Neural progenitor cell (in vitro differentiated cells): Measurements from ENCODE around the gene FRAS1. TPM values are rescaled to one million over a fixed set of nuclear protein-coding genes. Genes with fewer than 3 reads are reported as not detected.

ENCODE experiments used
- DNase-seq: peaks from one replicate; pipeline ENCODE4 v3.0.0-alpha.2; 2016; ENCODE audit warnings: low spot score
- H2AFZ ChIP-seq: fragments of 200-600 bp; sonication (generic); replicated peaks from 2 replicates; pipeline ENCODE4 v1.6.1; 2016; ENCODE audit warnings: antibody characterized with exemption
- H3F3A ChIP-seq: fragments of 200-600 bp; sonication (generic); 2 replicates; pipeline ENCODE4 v1.6.1; 2016; ENCODE audit warnings: antibody characterized with exemption, low read depth
- H3K27ac ChIP-seq: fragments of 200-600 bp; sonication (generic); 2 replicates; pipeline ENCODE4 v1.5.1; 2016; ENCODE audit warnings: mild to moderate bottlenecking
- H3K27me3 ChIP-seq: fragments of 200-600 bp; sonication (generic); 2 replicates; pipeline ENCODE4 v1.6.1; 2016; ENCODE audit warnings: mild to moderate bottlenecking, moderate library complexity
- H3K36me3 ChIP-seq: fragments of 200-600 bp; sonication (generic); 2 replicates; pipeline ENCODE4 v1.5.1; 2016
- H3K4me1 ChIP-seq: fragments of 200-600 bp; sonication (generic); 2 replicates; pipeline ENCODE4 v1.6.1; 2016; ENCODE audit warnings: mixed run types
- H3K4me2 ChIP-seq: fragments of 200-600 bp; sonication (generic); 2 replicates; pipeline ENCODE4 v1.6.1; 2016
- H3K4me3 ChIP-seq: fragments of 200-600 bp; sonication (generic); 2 replicates; pipeline ENCODE4 v1.5.1; 2016
- H3K79me2 ChIP-seq: fragments of 200-600 bp; sonication (generic); 2 replicates; pipeline ENCODE4 v1.6.1; 2016; ENCODE audit warnings: low read depth
- H3K9ac ChIP-seq: fragments of 200-600 bp; sonication (generic); 2 replicates; pipeline ENCODE4 v1.6.1; 2016
- H3K9me3 ChIP-seq: fragments of 200-600 bp; sonication (generic); 2 replicates; pipeline ENCODE4 v1.5.1; 2016; ENCODE audit warnings: low read depth
- H4K20me1 ChIP-seq: fragments of 200-600 bp; sonication (generic); 2 replicates; pipeline ENCODE4 v1.6.1; 2016; ENCODE audit warnings: low read depth
- H3K27ac Mint-ChIP-seq: 3 replicates; pipeline ENCODE4 v1.8.0; 2021; ENCODE audit warnings: mixed read lengths
- H3K27me3 Mint-ChIP-seq: 2 replicates; pipeline ENCODE4 v1.8.0; 2022; ENCODE audit warnings: low read depth, mild to moderate bottlenecking, inconsistent platforms, moderate library complexity, mixed read lengths; ENCODE audit not compliant: insufficient read depth
- H3K36me3 Mint-ChIP-seq: 3 replicates; pipeline ENCODE4 v1.8.0; 2021; ENCODE audit warnings: mixed read lengths
- H3K4me1 Mint-ChIP-seq: 3 replicates; pipeline ENCODE4 v1.8.0; 2021; ENCODE audit warnings: mixed read lengths
- H3K4me3 Mint-ChIP-seq: 3 replicates; pipeline ENCODE4 v1.8.0; 2021; ENCODE audit warnings: mild to moderate bottlenecking, moderate library complexity, mixed read lengths
- H3K9me3 Mint-ChIP-seq: 3 replicates; pipeline ENCODE4 v1.8.0; 2020; ENCODE audit warnings: mixed read lengths
- EZH2 ChIP-seq: fragments of 200-600 bp; sonication (generic); IDR thresholded peaks from 2 replicates; pipeline ENCODE4 v1.6.1; 2017; ENCODE audit warnings: antibody characterized with exemption, mild to moderate bottlenecking, moderate library complexity
- EZH2phosphoT487 ChIP-seq: fragments of 200-600 bp; sonication (generic); IDR thresholded peaks from 2 replicates; pipeline ENCODE4 v1.6.1; 2017; ENCODE audit warnings: antibody characterized with exemption
- total RNA-seq: library from RNA; depleted of rRNA; stranded (reverse); fragments of >200 nt; gene quantifications from 2 replicates; pipeline ENCODE4 v1.2.3, GENCODE V29; 2015; ENCODE audit warnings: low replicate concordance
- TF ChIP-seq, protein P1 (sequence below): fragments of 200-600 bp; sonication (generic); IDR thresholded peaks from 2 replicates; pipeline ENCODE4 v1.5.1; 2017; ENCODE audit warnings: antibody characterized with exemption, mild to moderate bottlenecking

FRAS1 gene
- total RNA-seq, 1 donor from 2014 or later: 21.3 TPM

DNA sequence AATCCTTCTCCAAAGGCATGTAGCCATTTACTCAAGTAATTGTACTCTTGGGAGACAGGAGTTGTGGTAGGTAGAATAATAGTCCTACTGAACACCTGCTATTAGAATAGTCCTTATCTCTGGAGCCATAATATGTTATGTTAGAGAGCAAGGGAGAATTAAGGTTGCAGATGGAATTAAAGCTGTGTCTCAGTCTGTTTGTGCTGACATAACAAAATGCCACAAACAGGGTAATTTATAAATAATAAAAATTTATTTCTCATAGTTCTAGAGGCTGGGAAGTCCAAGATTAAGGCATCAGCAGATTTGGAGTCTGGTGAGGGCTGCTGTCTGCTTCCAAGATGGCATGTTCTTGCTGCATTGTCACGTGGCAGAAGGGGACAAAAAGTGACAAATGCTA, 24.2 kb upstream of the FRAS1 start:
- H3K9ac ChIP-seq: no peak overlapping the region
- no peak for DNase-seq
- no peak overlapping the region for H3K27ac ChIP-seq
- Mint-ChIP-seq H3K36me3 (no peaks in the 10 kb centered on the region), H3K4me3 (no peak overlapping the region), H3K9me3 (peaks cover 2% of the 10 kb centered on the region), H3K27me3 (peaks cover 4% of the 10 kb centered on the region), H3K4me1 (no peaks in the 10 kb centered on the region), H3K27ac (no peak overlapping the region)
- H3K79me2 ChIP-seq: no peaks in the 10 kb centered on the region
- H4K20me1 ChIP-seq: no peaks in the 10 kb centered on the region
- H3K9me3 ChIP-seq: no peaks in the 10 kb centered on the region
- H3K4me1 ChIP-seq: no peaks in the 10 kb centered on the region
- no peak for TF ChIP-seq EZH2phosphoT487
- TF ChIP-seq, protein P1, sequence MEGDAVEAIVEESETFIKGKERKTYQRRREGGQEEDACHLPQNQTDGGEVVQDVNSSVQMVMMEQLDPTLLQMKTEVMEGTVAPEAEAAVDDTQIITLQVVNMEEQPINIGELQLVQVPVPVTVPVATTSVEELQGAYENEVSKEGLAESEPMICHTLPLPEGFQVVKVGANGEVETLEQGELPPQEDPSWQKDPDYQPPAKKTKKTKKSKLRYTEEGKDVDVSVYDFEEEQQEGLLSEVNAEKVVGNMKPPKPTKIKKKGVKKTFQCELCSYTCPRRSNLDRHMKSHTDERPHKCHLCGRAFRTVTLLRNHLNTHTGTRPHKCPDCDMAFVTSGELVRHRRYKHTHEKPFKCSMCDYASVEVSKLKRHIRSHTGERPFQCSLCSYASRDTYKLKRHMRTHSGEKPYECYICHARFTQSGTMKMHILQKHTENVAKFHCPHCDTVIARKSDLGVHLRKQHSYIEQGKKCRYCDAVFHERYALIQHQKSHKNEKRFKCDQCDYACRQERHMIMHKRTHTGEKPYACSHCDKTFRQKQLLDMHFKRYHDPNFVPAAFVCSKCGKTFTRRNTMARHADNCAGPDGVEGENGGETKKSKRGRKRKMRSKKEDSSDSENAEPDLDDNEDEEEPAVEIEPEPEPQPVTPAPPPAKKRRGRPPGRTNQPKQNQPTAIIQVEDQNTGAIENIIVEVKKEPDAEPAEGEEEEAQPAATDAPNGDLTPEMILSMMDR: no peak
- TF ChIP-seq EZH2: no peak
- H3K4me2 ChIP-seq: no peak overlapping the region
- H3F3A ChIP-seq: no peaks in the 10 kb centered on the region
- no peak overlapping the region for H3K4me3 ChIP-seq
- no peaks in the 10 kb centered on the region for H3K27me3 ChIP-seq
- no peak overlapping the region for H2AFZ ChIP-seq
- no peaks in the 10 kb centered on the region for H3K36me3 ChIP-seq

DNA sequence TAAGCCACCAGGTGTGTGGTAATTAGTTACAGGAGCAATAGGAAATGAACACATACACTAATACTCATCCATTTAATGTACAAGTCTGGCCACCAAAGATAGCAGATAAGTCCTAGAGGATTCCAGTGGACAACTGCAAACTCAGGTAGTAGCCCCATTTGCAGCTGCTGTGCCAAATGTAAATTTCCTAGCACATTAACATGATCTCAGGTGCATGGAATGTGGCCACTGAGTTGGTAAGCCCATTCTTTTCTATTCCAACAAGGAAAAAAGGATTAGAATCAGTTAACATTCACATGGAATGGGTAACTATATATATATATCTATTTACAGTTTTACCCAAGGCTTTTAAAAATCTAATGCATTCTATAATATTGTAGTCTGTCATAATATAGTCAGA, 23.3 kb upstream of the FRAS1 start:
- peaks cover 2% of the 10 kb centered on the region for H3K9me3 Mint-ChIP-seq
- Histone ChIP-seq H3F3A (peaks cover 8% of the 10 kb centered on the region), H3K4me2 (no peak overlapping the region), H3K4me3 (no peak overlapping the region), H3K36me3 (no peaks in the 10 kb centered on the region), H3K27me3 (no peaks in the 10 kb centered on the region), H3K4me1 (peaks cover 7% of the 10 kb centered on the region), H3K9ac (no peak overlapping the region), H2AFZ (no peak overlapping the region), H3K27ac (no peak overlapping the region), H3K79me2 (no peaks in the 10 kb centered on the region), H4K20me1 (no peaks in the 10 kb centered on the region), H3K9me3 (no peaks in the 10 kb centered on the region)
- TF ChIP-seq EZH2phosphoT487 (no peak), EZH2 (no peak)
- TF ChIP-seq, protein P1: no peak
- peaks cover 4% of the 10 kb centered on the region for H3K4me1 Mint-ChIP-seq
- no peak for DNase-seq
- H3K36me3 Mint-ChIP-seq: no peaks in the 10 kb centered on the region
- no peak overlapping the region for H3K4me3 Mint-ChIP-seq
- peaks cover 4% of the 10 kb centered on the region for H3K27me3 Mint-ChIP-seq
- no peak overlapping the region for H3K27ac Mint-ChIP-seq

- peak; percentile 75 for DNase-seq
- Mint-ChIP-seq H3K9me3 (peaks cover 6% of the 10 kb centered on the region), H3K4me3 (no peak overlapping the region), H3K36me3 (no peaks in the 10 kb centered on the region), H3K27me3 (no peaks in the 10 kb centered on the region), H3K4me1 (peaks cover 8% of the 10 kb centered on the region), H3K27ac (no peak overlapping the region)
- H2AFZ ChIP-seq: no peak overlapping the region
- H3K9ac ChIP-seq: no peak overlapping the region
- H4K20me1 ChIP-seq: no peaks in the 10 kb centered on the region
- no peaks in the 10 kb centered on the region for H3K79me2 ChIP-seq
- no peak overlapping the region for H3K4me3 ChIP-seq
- no peaks in the 10 kb centered on the region for H3K9me3 ChIP-seq
- no peak overlapping the region for H3K27ac ChIP-seq
- TF ChIP-seq EZH2 (no peak), EZH2phosphoT487 (no peak)
- TF ChIP-seq, protein P1: no peak
- H3F3A ChIP-seq: peaks cover 18% of the 10 kb centered on the region
- no peaks in the 10 kb centered on the region for H3K36me3 ChIP-seq
- H3K4me2 ChIP-seq: peak overlapping the region; percentile 36
- no peaks in the 10 kb centered on the region for H3K27me3 ChIP-seq
- H3K4me1 ChIP-seq: peaks cover 24% of the 10 kb centered on the region
These were observed 18.4 kb upstream of the FRAS1 start for GRCh38 chr4:78038704-78039103.

GRCh38 chr4:78039678-78040077, 17.4 kb upstream of the FRAS1 start:
- Mint-ChIP-seq H3K9me3 (peaks cover 6% of the 10 kb centered on the region), H3K27ac (no peak overlapping the region), H3K36me3 (no peaks in the 10 kb centered on the region), H3K27me3 (no peaks in the 10 kb centered on the region), H3K4me3 (no peak overlapping the region), H3K4me1 (peaks cover 8% of the 10 kb centered on the region)
- Histone ChIP-seq H3K4me2 (no peak overlapping the region), H3K4me1 (peaks cover 24% of the 10 kb centered on the region), H3K4me3 (no peak overlapping the region), H4K20me1 (no peaks in the 10 kb centered on the region), H3K9me3 (no peaks in the 10 kb centered on the region), H3K27me3 (no peaks in the 10 kb centered on the region), H2AFZ (no peak overlapping the region), H3K36me3 (no peaks in the 10 kb centered on the region), H3F3A (peaks cover 18% of the 10 kb centered on the region), H3K79me2 (no peaks in the 10 kb centered on the region), H3K9ac (no peak overlapping the region), H3K27ac (no peak overlapping the region)
- no peak for DNase-seq
- TF ChIP-seq EZH2 (no peak), EZH2phosphoT487 (no peak)
- TF ChIP-seq, protein P1: no peak
